ENCODE data around the gene LGALS1. TPM values are rescaled to one million over a fixed set of nuclear protein-coding genes. Genes with fewer than 3 reads are reported as not detected.

Gene LGALS1
- 100 to 1,000 TPM; 416 to 572 (median 473) TPM for polyA plus RNA-seq

DNA sequence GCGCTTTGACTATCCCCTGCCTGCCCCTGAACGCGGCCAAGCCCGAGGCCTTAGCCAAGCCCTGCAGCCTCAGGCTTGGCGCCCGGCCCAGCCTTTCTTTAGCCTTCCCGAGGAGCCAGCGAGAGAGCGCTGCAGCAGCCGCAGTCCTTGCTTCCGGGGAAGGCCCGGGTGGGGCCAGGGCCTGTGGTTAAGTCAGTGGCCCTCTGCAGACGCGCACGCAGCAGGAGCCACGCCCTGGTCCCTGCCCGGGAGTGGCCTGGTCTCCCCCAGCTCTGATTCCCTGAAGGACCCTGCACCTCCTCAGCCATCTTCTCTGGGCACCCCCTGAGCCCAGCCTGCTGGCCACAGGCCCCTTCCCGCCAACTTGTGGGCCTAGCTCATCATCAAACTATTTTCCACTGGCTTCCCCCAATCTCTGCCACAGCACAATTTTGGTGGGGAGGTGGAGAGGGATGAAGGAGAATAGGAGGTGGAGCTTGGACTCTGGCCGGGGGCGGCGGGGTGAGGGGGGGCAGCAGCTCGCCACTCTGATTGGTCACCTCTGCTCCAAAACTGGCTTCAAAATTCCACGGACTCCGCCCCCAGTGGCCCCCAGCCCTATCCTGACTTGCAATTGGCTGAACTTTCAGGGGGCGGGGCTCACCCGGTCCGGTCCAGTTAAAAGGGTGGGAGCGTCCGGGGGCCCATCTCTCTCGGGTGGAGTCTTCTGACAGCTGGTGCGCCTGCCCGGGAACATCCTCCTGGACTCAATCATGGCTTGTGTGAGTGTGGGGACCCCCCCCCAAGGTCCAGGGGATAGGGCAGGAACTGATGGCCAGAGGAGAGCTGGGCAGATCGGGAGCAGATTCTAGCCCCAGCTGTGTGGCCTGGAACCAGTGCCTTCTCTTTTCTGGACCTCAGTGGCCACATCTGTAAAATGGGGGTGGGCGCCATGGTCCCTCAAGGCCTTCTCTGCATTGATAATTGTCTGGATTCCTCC is at the start of gene LGALS1:
Gene LGALS1 (plus strand): TSS at position 686 of the 979 bp plus-strand sequence. CDS start 67 bp downstream, at position 753.
- H3K4me1 Mint-ChIP-seq: peaks cover 47 to 52% of the 10 kb centered on the region in 2 donors
- peak; percentile 54 to 67 (median 65) for DNase-seq
- no peaks in the 10 kb centered on the region for H3K9me3 Mint-ChIP-seq
- no peaks in the 10 kb centered on the region for H3K36me3 Mint-ChIP-seq
- H3K4me3 Mint-ChIP-seq: peak within 1 kb of the TSS; percentile 90 to 97 (median 93)
- H3K27me3 Mint-ChIP-seq (ENCODE audit: low read depth in 3 of 3): peaks cover 4 to 9% (median 5%) of the 10 kb centered on the region in 3 donors
- peak within 1 kb of the TSS; percentile 97 to 100 (median 99) for H3K27ac Mint-ChIP-seq

DNA sequence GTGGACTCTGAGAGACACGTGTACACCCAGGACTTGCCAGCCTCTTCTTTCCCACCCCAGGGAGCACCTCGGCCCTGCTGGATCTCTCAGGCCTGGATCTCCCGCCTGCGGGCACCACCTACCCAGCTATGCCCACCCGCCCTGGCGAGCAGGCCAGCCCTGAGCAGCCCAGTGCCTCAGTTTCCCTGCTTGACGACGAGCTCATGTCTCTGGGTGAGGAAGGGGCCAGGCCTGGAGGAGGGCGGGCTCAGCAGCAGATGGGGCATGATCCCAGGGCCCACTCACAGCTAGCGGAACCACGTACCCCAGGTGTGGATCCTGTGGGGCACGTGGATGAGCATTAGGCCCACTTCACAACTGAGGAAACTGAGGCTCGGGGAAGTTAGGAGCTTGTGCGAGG is 49.7 kb upstream of the LGALS1 start:
- H3K36me3 Mint-ChIP-seq: no peaks in the 10 kb centered on the region
- peaks cover 53 to 57% of the 10 kb centered on the region in 2 donors for H3K4me1 Mint-ChIP-seq
- peak overlapping the region in 4 of 6 donors; percentile 77 to 96 (median 85) for H3K27ac Mint-ChIP-seq
- H3K27me3 Mint-ChIP-seq (ENCODE audit: low read depth in 3 of 3): peaks cover 0 to 7% (median 3%) of the 10 kb centered on the region in 3 donors
- H3K4me3 Mint-ChIP-seq: no peak overlapping the region
- no peak for DNase-seq
- H3K9me3 Mint-ChIP-seq: no peaks in the 10 kb centered on the region

DNA sequence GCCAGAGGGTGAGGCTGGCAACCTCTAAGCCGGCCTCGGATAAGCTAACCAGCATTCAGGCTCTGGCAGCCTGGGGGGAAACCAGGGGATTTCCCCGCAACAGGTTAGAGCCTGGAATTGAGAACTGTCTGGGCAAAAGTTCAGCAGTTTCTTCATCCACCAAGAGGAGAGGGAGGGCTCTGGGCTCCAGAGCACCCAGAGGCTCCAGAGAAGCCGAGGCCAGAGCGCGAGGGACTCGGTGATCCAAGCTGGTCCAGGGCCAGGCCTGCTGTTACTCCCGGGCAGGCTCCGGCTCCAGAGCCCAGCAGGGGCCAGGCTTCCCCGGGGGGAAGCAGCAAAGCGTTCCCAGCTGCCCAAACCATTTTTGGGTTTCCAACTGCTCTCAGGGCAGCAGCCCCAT is 49.3 kb upstream of the LGALS1 start:
- H3K27me3 Mint-ChIP-seq (ENCODE audit: low read depth in 3 of 3): peaks cover 0 to 7% (median 3%) of the 10 kb centered on the region in 3 donors
- peak overlapping the region in 1 of 5 donors; percentile 77 for H3K4me3 Mint-ChIP-seq
- H3K9me3 Mint-ChIP-seq: no peaks in the 10 kb centered on the region
- H3K4me1 Mint-ChIP-seq: peaks cover 55 to 60% of the 10 kb centered on the region in 2 donors
- H3K36me3 Mint-ChIP-seq: no peaks in the 10 kb centered on the region
- H3K27ac Mint-ChIP-seq: peak overlapping the region in 4 of 6 donors; percentile 34 to 96 (median 84)
- no peak for DNase-seq

DNA sequence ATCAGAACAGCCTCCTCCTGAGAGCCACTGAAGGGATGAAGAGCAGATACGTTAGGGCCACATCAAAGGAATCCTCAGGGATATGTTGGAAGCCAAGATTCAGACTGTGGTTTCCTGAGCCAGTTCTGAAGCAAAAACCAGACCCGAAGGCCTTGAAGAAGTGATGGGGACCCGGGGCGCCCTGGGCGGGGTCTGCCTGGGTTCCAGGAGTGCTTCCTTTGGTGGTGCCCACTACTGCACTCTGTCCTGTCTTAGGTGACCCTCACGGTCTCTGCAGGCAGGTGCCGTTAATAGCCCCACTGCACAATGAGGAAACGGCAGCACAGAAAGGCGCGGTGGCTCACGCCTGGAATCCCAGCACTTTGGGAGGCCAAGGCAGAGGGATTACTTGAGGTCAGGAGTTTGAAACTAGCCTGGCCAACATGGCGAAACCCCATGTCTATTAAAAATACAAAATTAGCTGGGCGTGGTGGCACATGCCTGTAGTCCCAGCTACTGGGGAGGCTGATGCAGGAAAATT is 48.8 kb upstream of the LGALS1 start:
- Mint-ChIP-seq H3K9me3 (no peaks in the 10 kb centered on the region), H3K36me3 (no peaks in the 10 kb centered on the region), H3K27me3 (ENCODE audit: low read depth in 3 of 3) (peaks cover under 1 to 7% (median 3%) of the 10 kb centered on the region in 3 donors), H3K4me3 (peak overlapping the region; percentile 57 to 77 (median 71)), H3K4me1 (peaks cover 59 to 64% of the 10 kb centered on the region in 2 donors), H3K27ac (peak overlapping the region; percentile 78 to 96 (median 91))
- DNase-seq: no peak

DNA sequence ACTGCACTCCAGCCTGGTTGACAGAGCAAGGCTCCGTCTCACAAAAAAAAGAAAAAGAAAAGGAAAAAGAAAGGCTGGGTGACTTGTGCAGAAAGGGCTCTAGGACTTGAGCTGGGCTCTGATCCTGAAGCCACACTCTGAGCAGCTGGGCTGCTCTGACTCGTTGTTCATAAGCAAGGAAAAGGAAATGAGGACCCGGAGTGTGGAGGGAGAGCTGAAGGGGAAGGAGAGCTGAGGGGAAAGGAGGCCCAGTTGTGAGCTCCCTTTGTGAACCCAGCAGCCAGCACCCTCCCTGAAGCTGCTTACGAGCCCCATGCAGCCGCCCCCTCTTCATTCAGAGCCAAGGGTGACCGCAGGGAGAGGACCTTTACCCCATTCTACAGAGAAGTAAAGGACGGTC is 48.3 kb upstream of the LGALS1 start:
- no peak for DNase-seq
- Mint-ChIP-seq H3K4me3 (peak overlapping the region; percentile 57 to 77 (median 71)), H3K27me3 (ENCODE audit: low read depth in 3 of 3) (peaks cover 3 to 7% (median 3%) of the 10 kb centered on the region in 3 donors), H3K9me3 (no peaks in the 10 kb centered on the region), H3K27ac (peak overlapping the region; percentile 78 to 96 (median 91)), H3K36me3 (no peaks in the 10 kb centered on the region), H3K4me1 (peaks cover 64 to 69% of the 10 kb centered on the region in 2 donors)

DNA sequence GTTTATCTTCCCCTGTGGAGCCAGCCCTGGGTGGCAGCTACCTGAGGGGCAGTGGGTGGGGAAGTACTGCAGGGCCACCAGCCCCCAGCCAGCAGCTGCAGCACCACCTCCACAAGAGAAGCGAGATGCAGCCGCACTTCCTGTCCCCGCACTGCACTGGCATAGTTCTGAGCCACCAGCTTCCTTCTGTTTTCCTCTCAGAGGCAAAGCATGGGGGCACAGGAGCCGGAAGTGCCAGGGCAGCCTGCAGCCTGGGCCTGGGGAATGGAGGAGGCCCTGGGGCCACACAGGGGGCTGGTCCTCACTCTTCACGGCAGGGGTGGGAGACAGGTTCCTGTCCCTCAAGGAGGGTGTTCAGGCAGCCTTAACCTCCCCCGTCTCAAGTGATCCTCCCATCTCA is 47.9 kb upstream of the LGALS1 start:
- Mint-ChIP-seq H3K4me3 (peak overlapping the region; percentile 57 to 77 (median 71)), H3K9me3 (no peaks in the 10 kb centered on the region), H3K27ac (peak overlapping the region; percentile 78 to 96 (median 91)), H3K36me3 (no peaks in the 10 kb centered on the region), H3K27me3 (ENCODE audit: low read depth in 3 of 3) (peaks cover 3 to 7% (median 3%) of the 10 kb centered on the region in 3 donors), H3K4me1 (peaks cover 69 to 73% of the 10 kb centered on the region in 2 donors)
- DNase-seq: peak; percentile 53 to 59 (median 58)

DNA sequence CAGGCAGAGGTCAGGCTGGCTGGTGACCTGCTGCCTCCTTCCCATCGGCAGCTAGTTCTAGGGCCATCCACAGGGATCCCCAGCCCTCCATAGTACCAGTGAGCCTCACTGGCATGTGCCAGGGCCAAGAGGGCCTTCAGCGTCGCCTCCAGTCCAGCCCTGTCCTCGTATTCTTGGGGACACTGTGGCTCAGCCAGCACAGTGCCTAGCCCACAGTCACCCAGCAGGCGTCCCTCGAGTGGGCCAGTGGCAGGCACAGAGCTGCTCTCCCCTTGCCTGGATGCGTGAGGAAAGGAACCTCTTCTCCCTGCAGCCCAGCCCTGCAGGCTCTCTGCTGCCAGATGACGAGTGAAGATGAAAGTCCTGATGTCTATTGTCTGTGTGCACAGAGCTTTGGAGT is 46.6 kb upstream of the LGALS1 start:
- no peak overlapping the region for H3K4me3 Mint-ChIP-seq
- no peaks in the 10 kb centered on the region for H3K9me3 Mint-ChIP-seq
- H3K4me1 Mint-ChIP-seq: peaks cover 71 to 75% of the 10 kb centered on the region in 2 donors
- peaks cover 3 to 6% (median 4%) of the 10 kb centered on the region in 3 donors for H3K27me3 Mint-ChIP-seq (ENCODE audit: low read depth in 3 of 3)
- H3K36me3 Mint-ChIP-seq: no peaks in the 10 kb centered on the region
- no peak for DNase-seq
- peak overlapping the region; percentile 78 to 96 (median 91) for H3K27ac Mint-ChIP-seq

DNA sequence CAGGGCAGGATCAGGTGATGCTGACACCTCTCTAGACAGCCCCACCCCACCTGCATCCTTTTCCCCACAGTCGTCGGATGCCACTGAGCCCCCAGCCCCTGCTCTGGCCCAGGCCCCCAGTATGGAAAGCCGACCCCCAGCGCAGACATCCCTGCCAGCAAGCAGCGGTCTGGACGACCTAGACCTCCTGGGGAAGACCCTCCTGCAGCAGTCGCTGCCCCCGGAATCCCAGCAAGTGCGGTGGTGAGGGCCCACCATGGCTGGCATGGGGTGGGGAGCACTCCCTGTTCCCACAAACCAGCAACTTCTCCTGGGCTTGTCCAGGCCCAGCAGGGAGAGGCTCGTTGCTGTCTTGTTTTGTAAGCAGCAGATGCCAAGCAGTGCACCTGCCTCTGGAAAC is 45.5 kb upstream of the LGALS1 start:
- H3K9me3 Mint-ChIP-seq: no peaks in the 10 kb centered on the region
- H3K36me3 Mint-ChIP-seq: no peaks in the 10 kb centered on the region
- peaks cover 76 to 78% of the 10 kb centered on the region in 2 donors for H3K4me1 Mint-ChIP-seq
- H3K27ac Mint-ChIP-seq: peak overlapping the region in 3 of 6 donors; percentile 10 to 96 (median 56)
- no peak overlapping the region for H3K4me3 Mint-ChIP-seq
- DNase-seq: no peak
- H3K27me3 Mint-ChIP-seq (ENCODE audit: low read depth in 3 of 3): peaks cover 3 to 6% (median 3%) of the 10 kb centered on the region in 3 donors

DNA sequence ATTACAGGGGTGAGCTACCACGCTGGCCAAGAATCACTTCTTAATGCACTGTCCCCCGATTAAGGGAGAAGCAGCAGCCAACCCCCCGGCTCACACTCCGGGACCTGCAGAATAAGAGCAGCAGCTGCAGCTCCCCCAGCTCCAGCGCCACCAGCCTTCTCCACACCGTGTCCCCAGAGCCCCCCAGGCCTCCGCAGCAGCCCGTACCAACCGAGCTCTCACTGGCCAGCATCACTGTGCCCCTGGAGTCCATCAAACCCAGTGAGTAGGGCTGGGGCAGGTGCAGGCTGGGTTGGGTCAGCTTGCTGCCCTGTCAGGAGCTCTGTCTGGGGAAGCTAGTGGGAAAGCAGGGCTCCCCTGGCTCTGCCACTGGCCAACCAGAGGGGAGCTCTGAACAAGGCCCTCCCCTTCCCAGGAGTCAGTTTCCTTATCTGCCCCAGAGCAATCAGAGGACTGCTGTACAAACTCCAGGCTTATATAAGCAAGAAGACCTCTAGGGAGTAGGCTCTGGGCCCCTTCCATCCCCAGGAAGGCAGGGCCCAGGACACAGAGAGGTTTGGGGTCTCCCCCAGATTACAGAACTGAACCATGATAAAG is 44.5 kb upstream of the LGALS1 start:
- Mint-ChIP-seq H3K36me3 (no peaks in the 10 kb centered on the region), H3K4me3 (peak overlapping the region; percentile 42 to 86 (median 80)), H3K4me1 (peaks cover 78 to 81% of the 10 kb centered on the region in 2 donors), H3K27me3 (ENCODE audit: low read depth in 3 of 3) (peaks cover 3 to 6% (median 3%) of the 10 kb centered on the region in 3 donors), H3K27ac (peak overlapping the region; percentile 92 to 98 (median 94)), H3K9me3 (no peaks in the 10 kb centered on the region)
- no peak for DNase-seq

DNA sequence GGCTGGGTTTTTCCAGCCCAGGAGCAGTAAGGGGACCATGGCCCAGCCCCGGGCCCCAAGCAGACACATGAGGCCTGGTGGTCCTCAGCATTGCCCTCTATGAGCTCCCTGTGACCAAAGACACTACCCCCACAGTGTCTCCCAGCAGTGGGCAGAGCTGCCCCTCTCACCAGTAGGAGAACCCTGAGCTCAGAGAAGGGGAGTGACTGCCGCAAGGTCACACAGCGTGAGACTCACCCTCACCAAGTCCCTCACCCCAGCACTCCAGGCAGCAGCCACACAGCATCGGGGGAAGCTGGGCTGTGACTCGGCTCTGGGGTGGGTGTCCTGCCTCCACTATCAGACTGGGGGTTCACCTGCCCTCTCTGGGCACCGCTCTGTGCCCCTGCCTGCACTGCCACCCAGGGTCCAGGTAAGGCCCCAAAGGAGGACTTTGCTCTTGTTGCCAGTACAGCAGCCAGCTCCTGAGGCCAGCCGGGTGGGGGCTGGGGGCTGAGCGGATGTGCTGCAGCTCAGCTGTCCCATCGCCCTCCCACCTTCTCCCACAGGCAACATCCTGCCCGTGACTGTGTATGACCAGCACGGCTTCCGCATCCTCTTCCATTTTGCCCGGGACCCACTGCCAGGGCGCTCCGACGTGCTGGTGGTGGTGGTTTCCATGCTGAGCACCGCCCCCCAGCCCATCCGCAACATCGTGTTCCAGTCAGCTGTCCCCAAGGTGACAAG is 43.8 kb upstream of the LGALS1 start:
- Mint-ChIP-seq H3K9me3 (no peaks in the 10 kb centered on the region), H3K36me3 (no peaks in the 10 kb centered on the region), H3K4me3 (peak overlapping the region; percentile 73 to 86 (median 80)), H3K27ac (peak overlapping the region; percentile 92 to 98 (median 94)), H3K4me1 (peaks cover 78 to 84% of the 10 kb centered on the region in 2 donors), H3K27me3 (ENCODE audit: low read depth in 3 of 3) (peaks cover 3 to 6% (median 4%) of the 10 kb centered on the region in 3 donors)
- DNase-seq: peak; percentile 60 to 77 (median 64)

DNA sequence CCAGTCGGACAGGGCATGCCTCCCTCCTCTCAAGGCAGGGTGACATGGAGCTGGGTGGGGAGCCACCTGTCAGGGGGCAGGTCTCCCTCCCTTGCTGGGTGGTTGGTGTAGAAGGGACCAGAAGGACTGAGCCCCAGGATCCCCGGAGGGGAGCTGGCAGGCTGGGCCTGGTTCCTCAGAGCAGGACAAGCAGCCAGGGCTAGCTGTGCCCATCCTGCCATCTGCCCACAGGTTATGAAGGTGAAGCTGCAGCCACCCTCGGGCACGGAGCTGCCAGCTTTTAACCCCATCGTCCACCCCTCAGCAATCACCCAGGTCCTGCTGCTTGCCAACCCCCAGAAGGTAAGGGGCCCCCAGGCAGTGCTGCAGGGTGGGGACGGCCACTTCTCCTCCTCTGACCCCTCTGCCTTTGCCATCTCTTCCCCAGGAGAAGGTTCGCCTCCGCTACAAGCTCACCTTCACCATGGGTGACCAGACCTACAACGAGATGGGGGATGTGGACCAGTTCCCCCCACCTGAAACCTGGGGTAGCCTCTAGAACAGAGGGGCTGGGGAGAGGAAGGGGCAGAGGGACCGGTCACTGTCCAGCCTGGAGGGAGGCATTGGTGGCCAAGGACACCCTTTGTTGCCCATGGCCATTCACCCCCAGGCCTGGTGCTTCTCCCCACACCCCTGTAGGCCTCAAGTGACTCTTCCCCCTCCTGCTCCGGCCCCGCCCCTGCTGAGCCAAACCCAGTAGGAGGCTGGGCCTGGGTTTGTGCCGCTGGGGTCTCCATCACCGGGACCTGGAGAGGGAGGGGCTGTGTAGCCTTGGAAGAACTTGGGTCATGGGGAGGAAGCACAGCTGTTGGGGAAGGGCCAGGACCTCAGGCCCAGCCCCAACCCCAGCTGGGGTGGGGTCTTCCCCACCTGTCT is 43.0 kb upstream of the LGALS1 start:
- H3K27me3 Mint-ChIP-seq (ENCODE audit: low read depth in 3 of 3): peaks cover 3 to 7% (median 4%) of the 10 kb centered on the region in 3 donors
- no peaks in the 10 kb centered on the region for H3K9me3 Mint-ChIP-seq
- peak overlapping the region; percentile 92 to 98 (median 94) for H3K27ac Mint-ChIP-seq
- H3K4me1 Mint-ChIP-seq: peaks cover 78 to 84% of the 10 kb centered on the region in 2 donors
- H3K36me3 Mint-ChIP-seq: no peaks in the 10 kb centered on the region
- no peak for DNase-seq
- H3K4me3 Mint-ChIP-seq: peak overlapping the region; percentile 77 to 88 (median 82)

DNA sequence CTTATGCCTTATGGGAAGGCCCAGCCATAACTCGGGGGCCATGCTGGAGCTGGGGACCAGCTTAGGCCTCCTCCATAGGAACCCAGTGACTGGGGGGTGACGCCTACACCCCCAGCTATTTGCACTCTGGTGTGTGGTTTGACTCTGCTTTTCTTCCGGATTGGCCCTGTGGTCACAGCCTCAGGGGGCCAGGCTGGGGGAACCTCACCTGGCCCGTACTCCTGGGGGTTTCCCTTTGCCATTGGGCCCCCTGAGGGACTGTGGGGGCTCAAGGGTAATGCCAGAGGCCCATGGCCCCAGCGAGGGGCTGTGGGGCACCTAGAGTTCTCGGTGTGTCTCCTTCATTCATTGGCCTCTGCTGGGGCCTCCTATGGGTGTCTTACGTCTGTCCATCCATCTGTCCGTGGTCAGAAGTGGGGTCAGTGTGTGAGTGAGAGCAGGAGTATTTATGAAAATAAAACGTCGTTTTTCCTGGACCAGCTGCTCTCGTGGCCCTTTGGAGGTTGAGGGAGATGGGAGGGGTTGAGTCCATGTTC is 42.3 kb upstream of the LGALS1 start:
- peak; percentile 71 to 75 (median 73) for DNase-seq
- peaks cover 78 to 84% of the 10 kb centered on the region in 2 donors for H3K4me1 Mint-ChIP-seq
- peaks cover 3 to 7% (median 3%) of the 10 kb centered on the region in 3 donors for H3K27me3 Mint-ChIP-seq (ENCODE audit: low read depth in 3 of 3)
- H3K4me3 Mint-ChIP-seq: peak overlapping the region; percentile 77 to 88 (median 82)
- no peaks in the 10 kb centered on the region for H3K9me3 Mint-ChIP-seq
- peak overlapping the region; percentile 85 to 98 (median 94) for H3K27ac Mint-ChIP-seq
- H3K36me3 Mint-ChIP-seq: no peaks in the 10 kb centered on the region

All from immature natural killer cell (primary cell).